Measurements from ENCODE around the gene DCAF17.
"Not testable (repeated sequence)": the region's sequence is repeated elsewhere in the genome, so short reads cannot be mapped to it uniquely, and the experiment has no call there.

DCAF17 gene

DNA sequence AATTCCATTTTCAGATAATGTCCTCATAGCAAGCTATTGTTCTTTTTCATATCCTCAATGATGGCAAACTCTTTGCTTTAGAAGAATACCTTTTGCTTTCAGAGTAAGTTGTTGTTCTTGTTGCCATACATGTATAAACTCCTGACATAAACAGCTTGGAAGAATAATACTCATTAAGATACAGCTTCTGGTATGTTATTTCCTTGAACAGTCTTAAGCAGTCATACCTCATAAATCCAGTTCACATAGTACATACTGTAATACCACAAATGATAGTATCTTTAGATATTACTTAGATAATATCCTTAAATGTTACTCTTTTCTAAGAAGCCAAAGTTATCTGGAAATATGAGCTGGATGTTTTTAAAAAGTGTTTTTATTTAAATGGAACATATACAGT lies 23.4 kb upstream of the DCAF17 start:
- DNase-seq (ENCODE audit: low read depth in 2 of 3, low spot score in 2 of 3) = no peak

DNA sequence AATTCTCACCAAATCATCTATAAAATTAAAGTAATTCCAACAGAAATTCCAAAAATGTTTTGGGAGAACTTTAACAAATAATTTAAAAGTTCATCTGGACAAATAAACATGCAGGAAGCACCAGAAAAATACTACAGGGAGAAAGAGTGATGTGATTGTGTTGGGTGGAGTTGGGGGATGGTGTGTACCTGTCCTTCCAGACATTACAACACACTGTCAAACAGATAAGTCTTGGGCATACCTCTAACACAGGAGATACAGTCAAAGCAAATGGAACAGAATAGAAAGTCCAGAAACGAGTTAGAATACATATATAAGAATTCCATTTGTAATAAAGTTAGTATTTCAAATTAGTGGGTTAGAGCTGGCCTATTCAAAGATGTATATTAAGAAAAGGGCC lies 22.8 kb upstream of the DCAF17 start:
- DNase-seq (ENCODE audit: low read depth in 2 of 3, low spot score in 2 of 3) = no peak

GRCh38 chr2:171411791-171412483 lies 22.1 kb upstream of the DCAF17 start:
- no peak for DNase-seq (ENCODE audit: low read depth in 2 of 3, low spot score in 2 of 3)

DNA sequence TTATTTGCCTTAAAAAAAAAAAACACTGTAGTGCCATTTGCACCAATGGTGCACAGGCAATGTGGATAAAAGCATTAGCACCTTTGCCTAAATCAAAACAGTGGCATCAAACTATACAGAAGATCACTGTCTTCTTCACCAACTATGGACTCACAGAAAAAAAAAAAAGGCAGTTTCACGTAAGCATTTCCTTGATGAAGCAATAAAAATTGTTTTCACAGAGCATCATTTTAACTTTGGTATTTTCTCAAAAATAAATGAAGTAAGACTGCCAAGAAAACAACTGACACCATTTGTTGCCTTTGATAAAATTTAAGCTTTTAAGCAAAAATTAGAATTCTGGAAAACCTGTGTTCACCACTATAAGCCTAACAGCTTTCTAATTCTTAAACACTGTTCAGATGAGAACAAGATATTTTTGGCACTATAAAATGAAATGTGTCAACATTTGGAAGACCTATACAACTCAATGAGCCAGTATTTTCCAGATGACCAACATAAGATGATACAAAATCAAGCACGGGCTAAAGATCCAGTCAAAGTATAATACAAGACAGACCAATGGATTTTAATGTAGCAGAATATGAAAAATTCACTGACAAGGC lies 21.4 kb upstream of the DCAF17 start:
- no peak for DNase-seq (ENCODE audit: low read depth in 2 of 3, low spot score in 2 of 3)

- DNase-seq (ENCODE audit: low read depth in 2 of 3, low spot score in 2 of 3) = not testable (repeated sequence)
Measured at GRCh38 chr2:171414645-171415044, 19.4 kb upstream of the DCAF17 start.

DNA sequence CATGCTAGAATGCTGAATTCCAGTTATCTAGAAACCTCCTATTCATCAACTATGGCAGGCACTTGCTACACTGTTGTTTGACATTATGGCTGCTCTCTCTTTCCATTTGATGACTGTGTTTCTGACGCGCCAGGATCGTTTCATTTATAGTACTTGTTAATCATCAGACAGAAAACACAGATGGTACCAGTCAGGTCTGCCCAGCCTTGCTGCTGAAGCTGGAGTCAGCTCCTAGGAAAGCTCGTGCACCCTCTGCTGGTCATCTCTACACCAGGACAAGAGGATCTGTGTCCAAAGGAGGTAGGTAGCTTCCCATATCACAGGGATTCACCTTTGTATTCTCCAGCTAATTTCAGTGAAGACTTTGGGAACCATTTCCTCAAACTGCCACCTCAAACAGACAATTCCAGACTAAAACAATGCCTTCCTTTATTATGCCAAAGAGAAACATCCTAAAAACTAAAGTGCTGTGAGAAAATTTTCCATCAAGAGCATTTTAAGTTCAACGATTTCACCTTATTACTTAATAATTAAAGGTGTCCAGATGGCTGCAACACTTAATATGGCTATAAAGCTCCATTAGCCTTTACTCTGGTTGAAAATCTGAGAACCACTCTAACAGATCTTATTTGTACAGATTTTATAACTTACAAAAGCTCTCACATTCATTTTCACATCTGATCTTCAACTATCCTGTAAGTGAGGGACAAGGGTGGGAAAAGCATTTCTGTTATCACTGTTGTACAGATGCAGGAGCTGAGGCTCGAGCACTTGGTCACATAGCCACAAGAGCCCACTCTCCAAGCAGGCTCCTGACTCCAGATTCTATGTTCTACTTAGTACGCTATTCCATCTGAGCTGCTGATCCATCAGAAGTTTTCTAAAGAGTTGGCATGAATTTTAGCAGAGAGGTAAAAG lies 17.8 kb upstream of the DCAF17 start:
- DNase-seq (ENCODE audit: low read depth in 2 of 3, low spot score in 2 of 3) = peak; percentile 15 to 55 (median 22)

DNA sequence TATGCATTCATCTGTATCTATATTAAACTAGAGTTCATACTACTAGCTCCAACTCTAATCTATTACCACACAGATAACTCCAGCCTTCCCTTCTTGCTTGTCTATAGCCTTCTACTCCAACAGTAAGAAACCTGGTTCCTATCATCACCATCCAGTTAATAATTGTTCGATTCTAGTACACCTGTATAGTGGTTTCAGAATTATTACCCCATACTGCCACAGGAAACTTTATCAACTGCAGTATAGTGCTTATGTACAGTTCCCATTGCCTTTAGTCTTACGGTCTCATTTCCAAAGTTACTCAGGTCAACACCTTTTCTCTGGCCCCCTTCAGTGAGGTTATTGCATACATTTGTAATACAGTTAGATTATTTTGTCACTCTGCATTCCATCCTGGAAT lies 14.7 kb upstream of the DCAF17 start:
- DNase-seq (ENCODE audit: low read depth in 2 of 3, low spot score in 2 of 3) = no peak

- no peak for DNase-seq (ENCODE audit: low read depth in 2 of 3, low spot score in 2 of 3)
Measured at GRCh38 chr2:171420728-171421563, 13.1 kb upstream of the DCAF17 start.

- not testable (repeated sequence) for DNase-seq (ENCODE audit: low read depth in 2 of 3, low spot score in 2 of 3)
Measured at GRCh38 chr2:171422710-171423495, 11.1 kb upstream of the DCAF17 start.

DNA sequence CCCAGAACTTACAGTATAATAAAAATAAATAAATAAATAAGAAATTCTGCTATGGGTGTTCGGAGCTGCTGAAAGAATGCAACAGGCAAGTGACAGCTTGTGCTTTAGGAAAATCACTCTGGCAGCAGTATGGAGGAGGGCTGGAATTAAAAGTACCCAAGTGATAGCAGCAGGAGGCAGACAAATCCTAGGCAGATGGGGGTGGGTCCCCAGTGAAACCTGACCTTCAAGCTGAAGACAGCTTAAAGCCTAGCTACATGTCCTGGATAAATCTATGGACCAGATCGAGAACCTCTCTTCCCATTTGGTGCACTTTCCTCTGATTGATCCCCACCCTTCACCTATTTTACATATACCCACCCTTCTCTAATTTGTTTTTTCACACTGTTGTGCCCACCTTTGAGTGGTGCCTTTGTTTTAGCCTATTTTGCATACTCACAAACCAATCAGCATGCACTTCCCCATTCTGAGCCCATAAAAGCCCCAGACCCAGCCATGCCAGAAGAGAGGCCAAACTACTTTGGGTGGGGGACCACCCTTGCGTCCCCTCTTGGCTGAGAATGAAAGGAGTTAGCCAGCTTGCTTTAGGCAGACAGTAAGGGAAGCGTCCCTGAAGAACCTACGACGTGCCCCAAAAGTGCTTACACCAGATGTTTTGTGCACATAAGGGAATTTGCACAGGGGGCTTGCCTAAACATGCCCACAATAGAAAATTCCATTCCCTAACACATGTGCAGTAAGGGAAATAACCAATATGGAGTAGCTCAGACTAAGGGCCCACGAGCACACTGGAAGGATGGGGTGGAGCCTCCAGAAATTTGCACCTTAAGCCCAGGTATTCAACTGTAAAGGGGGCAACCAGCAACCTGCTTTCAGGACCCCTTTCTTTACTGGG lies 3.3 kb upstream of the DCAF17 start:
- DNase-seq (ENCODE audit: low read depth in 2 of 3, low spot score in 2 of 3) = no peak

GRCh38 chr2:171431677-171432167 lies 2.3 kb upstream of the DCAF17 start:
- DNase-seq (ENCODE audit: low read depth in 2 of 3, low spot score in 2 of 3) = no peak

GRCh38 chr2:171432206-171432968 lies 1.6 kb upstream of the DCAF17 start:
- DNase-seq (ENCODE audit: low read depth in 2 of 3, low spot score in 2 of 3) = no peak

- DNase-seq (ENCODE audit: low read depth in 2 of 3, low spot score in 2 of 3) = peak in 2 of 3 experiments; percentile 8 to 27
Measured at GRCh38 chr2:171432969-171433762, 860 bp upstream of the DCAF17 start.

DNA sequence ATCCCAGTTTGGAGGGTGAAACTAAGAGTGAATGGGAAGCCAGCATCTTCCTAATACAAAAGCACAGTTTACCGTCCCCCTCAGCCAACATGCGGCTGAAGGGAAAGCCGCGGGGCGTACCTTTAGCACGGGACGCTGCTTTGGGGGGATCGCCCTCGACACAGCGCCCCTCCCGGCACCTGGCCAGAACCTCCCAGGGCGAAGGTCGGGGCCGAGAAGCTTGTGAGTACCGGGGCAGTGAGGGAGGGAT lies 338 bp upstream of the DCAF17 start, which contains the start of gene METTL8:
Gene METTL8 (minus strand): TSS at position 228 of the 250 bp plus-strand sequence. CDS start 41,805 bp downstream, outside the sequence.
- DNase-seq (ENCODE audit: low read depth in 2 of 3, low spot score in 2 of 3) = no peak

DNA sequence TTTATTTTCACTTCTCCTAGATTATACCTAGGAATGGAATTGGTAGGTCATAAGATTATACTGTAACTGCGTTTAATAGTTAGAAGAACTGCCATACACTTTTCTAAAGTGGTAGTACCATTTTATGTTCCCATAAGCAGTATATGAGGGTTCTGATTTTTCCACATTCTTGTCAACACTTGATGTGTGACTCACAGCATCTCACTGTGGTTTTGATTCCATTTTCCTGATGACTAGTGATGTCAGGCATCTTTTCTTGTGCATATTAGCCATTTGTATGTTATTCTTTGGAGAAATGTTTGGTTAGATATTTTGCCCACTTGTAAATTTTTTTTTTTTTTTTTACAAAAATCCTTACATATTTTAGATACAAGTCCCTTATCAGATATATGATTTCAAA lies 2.3 kb downstream of the DCAF17 start:
- no peak for DNase-seq (ENCODE audit: low read depth in 2 of 3, low spot score in 2 of 3)

DNA sequence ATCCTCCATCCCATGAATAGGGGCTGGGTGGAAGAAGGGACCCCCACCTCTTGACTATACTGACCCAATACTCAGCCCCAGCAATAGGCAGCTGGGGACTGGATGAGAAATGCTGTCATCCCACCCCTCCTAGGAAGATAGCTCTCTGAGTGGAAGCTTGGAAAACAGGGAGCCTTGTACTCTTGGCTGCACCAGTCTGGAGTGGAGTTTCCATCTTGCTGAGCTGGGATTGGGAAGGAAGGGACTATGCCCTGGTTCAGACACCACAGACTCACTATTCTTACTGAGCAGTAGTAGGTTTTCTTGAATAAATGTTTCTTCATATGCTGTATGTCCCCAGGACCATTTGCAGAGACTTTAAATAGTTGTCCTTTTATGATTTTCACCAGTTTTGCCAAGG lies 7.4 kb downstream of the DCAF17 start:
- no peak for DNase-seq (ENCODE audit: low read depth in 2 of 3, low spot score in 2 of 3)

DNA sequence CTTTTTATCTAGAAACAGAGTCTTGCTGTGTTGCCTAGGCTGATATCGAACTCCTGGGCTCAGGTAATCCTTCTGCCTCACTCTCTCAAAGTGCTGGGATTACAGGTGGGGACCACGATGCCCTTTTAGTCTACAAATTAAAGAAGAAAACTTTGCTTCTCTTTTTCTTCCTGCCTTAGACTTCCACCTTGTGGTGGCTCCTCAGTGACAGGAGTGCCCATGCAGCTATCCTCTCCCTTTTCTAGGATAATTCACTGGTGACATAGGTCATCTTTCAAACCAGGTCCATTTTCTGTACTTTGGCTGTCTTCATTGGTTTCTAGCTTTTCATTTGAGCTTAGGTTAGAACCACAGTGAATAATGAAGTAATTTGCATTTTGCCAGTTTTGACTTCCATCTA lies 13.6 kb downstream of the DCAF17 start:
- no peak for DNase-seq (ENCODE audit: low read depth in 2 of 3, low spot score in 2 of 3)

- no peak for DNase-seq (ENCODE audit: low read depth in 2 of 3, low spot score in 2 of 3)
Measured at GRCh38 chr2:171451074-171451473, 17.0 kb downstream of the DCAF17 start.

All from activated CD8-positive, alpha-beta memory T cell treated with anti-CD3 and anti-CD28 coated beads for 48 hours (primary cell).